Stimulated activated CD8-positive, alpha-beta memory T cell treated with anti-CD3 and anti-CD28 coated beads, Interleukin-4, amount 100 ng/mL, for 48 hours (primary cell): ENCODE data around the gene POLR1E.

Experiments
- DNase-seq: peaks from one replicate; pipeline ENCODE4 v3.0.0-alpha.2; 2020

Gene POLR1E, protein sequence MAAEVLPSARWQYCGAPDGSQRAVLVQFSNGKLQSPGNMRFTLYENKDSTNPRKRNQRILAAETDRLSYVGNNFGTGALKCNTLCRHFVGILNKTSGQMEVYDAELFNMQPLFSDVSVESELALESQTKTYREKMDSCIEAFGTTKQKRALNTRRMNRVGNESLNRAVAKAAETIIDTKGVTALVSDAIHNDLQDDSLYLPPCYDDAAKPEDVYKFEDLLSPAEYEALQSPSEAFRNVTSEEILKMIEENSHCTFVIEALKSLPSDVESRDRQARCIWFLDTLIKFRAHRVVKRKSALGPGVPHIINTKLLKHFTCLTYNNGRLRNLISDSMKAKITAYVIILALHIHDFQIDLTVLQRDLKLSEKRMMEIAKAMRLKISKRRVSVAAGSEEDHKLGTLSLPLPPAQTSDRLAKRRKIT

DNA sequence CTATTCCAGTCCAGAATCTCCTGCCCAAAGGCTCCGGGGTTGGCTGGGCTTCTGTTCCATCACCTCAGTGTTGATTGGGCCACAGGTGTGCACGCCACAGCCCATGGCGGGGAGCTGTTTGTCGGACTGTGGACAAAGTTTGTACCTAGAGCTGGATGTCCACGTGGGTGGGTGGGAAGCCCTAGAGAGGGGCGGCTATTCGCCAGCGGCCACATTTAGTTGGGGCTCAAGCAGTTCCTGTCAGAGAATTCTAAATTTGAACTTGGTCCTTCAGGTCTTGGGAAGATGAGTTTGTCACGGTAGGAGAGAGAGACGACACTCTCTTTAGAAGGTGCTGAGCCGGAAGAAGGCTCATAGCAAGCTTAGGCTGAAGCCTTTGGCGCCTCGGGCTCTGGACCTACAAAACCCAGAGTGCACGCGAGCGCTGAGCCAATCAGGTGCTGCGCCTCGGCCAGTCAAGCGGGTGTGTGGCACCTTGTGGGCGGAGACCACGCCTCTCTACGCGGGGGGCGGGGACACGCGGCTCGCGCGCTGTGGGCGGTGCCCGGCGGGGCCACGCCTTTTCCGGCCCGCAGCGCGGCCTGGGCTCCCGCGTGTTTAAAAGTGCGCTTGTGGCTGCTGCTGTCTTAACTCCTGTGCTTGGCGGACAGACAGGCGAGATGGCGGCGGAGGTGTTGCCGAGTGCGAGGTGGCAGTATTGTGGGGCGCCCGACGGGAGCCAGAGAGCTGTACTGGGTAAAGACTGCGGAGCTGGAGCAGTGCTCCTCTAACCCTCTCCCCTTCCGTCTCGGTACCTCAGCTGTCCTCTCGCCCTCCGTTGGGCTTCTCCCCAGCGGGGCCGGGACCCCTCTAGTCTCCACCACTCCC, at the start of gene POLR1E:
Gene POLR1E, plus strand, starts transcription at position 560 of the 867 bp plus-strand sequence. Its CDS starts 100 bp downstream, at position 660.
- DNase-seq: peak; percentile 98

DNA sequence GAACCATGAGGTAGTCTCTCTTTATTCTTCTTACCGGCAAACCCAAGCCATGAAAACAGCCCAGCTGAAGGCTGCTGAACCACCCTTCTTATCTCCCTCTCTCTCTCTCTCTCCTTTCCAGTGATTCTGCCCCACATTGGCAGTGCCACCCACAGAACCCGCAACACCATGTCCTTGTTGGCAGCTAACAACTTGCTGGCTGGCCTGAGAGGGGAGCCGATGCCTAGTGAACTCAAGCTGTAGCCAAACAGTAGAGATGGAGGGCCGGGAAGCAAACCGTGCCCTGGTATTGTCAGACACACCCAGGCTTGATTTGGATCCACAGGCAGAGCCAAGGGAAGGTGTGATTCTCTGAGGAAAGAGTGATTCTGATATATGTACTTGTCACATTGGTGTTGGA, 49.2 kb upstream of the POLR1E start:
- no peak for DNase-seq

DNA sequence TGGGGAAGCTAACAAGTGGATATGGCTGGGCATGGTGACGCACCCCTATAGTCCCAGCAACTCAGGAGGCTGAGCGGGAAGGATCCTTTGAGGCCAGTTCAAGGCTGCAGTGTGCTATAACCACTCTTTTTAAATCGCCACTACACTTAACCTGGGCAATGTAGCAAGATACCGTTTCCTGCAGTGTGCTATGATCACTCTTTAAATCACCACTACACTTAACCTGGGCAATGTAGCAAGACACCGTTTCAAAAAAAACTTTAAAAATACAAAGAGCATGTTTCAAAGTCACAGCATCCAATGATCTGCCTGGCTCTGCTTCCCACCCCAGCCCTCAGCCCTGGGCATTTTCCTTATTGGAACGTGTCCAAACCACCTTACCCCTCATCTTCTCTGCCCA, 48.7 kb upstream of the POLR1E start:
- DNase-seq: no peak

DNA sequence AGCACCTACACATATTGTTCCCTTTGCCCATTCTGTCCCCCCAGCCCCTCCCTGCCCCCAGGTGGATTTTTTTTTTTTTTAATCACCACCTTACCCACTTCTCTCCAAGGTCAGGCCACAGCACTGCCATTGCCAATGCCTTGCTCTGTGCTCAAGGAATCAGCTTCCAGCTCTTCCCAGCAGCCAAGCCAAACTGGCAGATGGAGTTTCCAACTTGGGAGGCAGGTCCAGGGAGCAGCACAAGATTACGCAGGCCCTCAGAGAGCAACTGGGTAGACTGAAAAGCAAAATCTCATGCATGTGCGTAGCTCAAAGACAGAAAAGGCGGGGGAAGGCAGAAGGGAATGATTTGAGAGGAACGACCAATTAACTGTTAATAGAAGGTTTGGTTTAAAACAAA, 48.1 kb upstream of the POLR1E start:
- no peak for DNase-seq

DNA sequence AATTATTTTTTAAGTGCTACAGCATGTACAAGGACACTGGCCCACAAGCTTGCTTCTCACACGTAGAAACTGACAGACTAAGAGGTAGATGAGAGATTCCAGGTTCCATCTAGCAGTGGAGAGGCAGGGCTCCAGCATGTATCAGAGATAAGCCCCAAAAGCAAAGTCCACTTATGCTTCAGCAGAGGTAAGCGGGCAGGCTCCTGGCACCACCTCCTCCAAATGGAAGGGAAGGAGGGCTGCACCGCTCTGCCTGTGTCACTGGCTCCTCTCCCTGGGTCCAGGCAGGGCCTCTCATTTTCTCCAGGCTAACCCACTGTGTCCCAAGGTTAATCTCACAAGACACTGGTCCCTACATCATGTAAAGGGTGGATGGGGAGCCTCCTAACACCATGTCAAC, 47.4 kb upstream of the POLR1E start:
- no peak for DNase-seq

DNA sequence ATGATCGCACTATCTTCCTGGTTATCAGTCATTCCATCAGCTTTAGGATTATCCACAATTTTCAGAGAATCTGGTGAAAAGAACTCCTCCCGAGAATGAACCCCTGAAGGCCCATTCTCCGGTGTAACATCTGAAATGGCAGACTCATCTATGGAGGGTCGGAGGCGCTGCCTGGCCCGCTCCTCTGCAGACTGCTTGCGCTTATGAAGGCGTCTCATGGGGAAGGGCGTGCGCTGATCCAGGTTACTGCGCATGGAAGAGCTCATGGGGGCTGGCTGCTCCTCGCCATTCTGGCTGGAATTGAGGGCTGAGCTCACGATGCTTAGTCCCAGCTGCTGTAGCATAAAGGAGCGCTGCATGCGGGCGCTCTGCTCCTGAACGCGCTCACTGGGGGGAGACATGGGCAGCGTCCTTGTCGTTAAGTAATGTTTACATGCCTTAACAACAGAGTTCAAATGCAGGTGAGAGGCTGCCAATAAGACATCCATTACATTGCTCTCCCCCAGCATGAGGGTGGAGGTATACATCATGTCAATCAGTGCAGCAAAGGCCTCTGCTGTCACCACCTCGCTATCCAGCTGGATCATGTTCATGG, 43.9 kb upstream of the POLR1E start:
- no peak for DNase-seq

DNA sequence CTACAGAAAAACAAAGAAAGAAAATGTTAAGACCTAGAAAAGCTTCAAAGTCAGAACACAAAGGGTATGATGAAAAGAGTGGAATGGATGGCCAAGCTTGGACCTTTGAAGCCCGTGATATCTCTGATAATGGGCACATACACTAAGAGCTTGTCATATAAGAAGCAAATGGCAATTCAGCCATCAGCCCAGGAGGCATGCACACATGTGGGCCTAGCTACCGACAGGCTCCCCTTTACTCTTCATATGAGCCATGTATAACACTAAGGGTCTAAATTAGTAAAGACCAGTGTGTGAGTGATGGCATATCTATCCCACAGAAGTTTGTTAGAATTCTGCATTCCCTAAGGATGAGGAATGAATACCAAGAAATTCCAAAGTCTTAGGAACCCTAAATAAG, 43.2 kb upstream of the POLR1E start:
- no peak for DNase-seq

DNA sequence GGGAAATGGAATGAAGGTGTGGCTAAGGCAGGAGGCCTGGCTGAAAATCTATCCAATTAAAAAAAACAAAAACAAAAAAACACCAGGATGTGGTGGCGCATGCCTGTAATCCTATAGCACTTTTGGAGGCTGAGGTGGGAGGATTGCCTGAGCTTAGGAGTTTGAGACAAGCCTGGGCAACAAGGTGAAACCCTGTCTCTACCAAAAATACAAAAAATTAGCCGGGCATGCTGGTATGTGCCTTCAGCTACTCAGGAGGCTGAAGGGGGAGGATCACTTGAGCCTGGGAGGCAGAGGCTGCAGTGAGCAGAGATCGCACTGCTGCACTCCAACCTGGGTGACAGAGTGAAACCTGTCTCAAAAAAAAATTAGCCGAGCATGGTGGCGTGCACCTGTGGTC, 42.2 kb upstream of the POLR1E start:
- DNase-seq: no peak

DNA sequence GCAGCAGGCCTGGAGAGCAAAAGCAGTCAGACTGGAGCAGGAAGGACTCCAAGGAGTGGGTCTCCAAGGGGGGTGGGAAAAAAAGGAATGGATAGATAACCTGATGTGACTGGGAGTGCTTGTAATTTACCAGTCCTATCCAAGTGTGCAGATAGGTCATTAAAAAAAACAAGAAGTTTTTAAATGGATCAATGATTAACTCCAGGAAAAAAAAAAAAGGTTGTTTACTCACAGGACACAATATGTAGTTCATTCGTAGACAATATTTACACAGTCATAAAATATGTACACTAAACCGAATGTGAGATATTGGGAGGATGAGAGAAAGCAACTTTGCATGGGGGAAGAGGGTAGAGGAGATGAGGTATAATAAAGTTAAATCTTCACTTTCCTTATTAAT, 40.9 kb upstream of the POLR1E start:
- no peak for DNase-seq

DNA sequence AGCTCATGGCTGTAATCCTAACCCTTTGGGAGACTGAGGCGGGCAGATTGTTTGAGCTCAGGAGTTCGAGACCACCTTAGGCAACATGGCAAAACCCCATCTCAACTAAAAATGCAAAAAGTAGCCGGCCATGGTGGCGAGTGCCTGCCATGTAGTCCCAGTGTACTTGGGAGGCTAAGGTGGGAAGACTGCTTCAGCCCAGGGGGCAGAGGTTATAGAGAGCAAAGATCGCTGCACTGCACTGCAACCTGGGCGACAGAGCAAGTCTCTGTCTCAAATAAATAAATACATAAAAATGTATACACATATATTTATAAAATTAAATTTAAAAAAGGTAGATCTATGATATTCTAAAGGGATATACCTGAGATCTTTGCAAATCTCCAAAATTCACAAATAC, 39.9 kb upstream of the POLR1E start:
- no peak for DNase-seq

DNA sequence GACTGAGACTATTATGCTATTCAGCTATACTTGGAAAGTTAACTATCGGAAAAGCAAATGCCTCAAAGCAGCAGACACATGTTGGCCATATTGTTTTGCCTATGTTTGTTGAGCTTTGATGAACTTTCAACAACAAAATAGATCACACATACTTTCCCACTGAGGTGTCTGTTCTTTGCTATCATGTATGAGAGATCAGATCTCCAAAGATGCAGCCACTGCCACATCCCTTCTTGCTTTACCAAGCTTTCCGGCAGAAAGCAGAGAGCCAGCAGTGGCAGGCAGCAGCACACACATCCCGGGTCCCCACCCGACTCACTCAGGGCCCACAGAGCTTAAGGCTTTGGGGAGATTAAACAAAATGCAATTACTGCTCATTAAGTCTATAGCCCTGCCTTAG, 39.3 kb upstream of the POLR1E start:
- DNase-seq: no peak

DNA sequence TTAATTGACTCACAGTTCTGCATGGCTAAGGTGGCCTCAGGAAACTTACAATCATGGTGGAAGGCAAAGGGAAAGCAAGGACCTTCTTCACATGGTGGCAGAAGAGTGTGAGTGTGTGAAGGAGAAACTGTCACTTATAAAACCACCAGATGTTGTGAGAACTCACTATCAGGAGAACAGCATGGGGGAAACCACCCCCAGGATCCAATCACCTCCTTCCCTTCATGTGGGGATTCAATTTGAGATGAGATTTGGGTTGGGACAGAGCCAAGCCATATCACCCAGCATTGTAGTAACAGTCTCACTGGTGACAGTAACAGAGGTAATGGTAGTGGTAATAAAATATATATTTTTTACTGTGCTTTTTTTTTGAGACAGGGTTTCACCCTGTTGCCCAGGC, 38.6 kb upstream of the POLR1E start:
- DNase-seq: no peak

DNA sequence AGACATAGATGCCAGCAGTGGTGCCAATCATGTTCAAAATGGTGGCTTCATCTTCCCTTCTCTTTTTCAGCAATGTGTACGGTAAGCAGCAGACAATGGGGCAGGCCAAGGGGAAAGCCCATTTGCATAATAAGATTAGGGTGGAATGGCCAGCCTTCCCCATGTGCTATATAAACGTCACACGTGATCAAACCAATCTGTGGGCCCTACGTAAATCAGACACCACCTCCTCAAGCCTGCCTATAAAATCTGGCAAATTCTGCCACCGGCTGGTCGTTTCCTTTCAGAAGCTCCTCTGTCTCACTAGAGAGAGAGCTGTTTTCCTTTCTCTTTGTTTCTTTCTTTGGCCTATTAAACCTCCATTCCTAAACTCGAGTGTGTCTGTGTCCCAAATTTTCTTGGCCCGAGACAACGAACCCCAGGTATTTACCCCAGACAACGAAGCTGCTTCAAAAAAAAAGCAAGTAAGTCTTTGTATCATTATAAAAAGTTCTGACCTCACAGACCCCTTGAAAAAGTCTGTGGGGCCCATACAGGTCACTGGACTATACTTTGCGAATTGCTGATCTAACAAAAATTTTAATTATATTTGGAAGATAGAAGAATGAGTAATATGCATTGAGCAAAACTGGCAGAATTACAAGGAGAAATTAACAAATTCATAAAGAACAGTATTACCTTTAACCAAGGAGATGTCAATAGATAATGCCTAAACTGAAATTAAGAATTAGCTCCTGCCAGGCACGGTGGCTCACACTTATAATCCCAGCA, 35.7 kb upstream of the POLR1E start:
- no peak for DNase-seq

DNA sequence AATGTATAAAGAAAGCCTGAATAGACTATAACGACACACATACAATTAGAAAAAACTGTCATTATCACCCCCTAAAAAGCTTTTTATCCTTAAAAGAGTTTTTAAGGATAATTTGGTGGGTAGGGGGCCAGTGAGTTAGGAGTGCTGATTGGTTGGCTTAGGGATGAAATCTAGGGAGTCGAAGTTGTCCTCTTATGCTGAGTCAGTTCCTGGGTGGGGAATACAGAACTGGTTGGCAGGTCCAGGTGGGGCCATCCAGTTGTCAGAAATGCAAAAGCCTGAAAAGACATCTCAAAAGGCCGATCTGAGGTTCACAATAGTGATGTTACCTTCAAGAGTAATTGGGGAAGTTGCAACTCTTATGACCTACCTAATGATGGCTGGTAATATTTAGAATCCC, 34.1 kb upstream of the POLR1E start:
- DNase-seq: no peak

DNA sequence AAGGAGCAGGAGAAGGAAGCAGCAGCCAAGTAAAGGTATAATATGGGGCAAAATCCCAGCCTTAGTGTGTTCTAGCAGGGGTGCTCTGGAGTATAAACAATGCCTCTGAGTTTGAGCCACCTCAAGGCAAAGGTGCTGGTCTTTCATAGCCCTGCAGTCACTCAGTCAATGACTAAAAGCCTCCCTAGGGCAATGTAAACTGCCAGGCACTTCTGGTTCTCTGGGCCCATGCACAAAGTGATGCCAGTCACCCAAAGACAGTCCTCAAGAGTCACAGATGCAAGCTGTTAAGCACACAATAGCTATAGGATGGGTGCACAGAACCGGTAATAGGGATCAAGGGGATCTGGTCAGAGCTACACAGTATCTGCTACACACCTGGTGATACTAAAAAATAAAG, 33.1 kb upstream of the POLR1E start:
- DNase-seq: no peak

DNA sequence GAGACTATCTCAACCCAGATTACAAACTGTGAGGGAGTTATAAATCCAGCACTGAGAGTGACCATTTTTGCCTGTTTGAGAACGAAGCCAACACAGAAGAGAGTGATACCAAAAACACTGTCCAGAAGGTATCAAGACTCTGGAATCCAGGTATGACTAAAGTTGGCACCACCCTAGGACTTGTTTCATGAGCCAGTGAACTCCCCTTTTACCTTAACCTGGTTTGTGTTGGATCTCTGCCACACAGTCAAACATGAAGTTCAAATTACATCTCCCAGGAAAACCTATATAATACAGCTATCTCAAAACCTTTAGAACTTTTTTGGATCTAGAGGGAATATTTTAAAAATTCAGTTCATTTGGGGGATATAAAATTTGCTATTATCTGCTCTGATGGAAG, 31.9 kb upstream of the POLR1E start:
- DNase-seq: no peak

DNA sequence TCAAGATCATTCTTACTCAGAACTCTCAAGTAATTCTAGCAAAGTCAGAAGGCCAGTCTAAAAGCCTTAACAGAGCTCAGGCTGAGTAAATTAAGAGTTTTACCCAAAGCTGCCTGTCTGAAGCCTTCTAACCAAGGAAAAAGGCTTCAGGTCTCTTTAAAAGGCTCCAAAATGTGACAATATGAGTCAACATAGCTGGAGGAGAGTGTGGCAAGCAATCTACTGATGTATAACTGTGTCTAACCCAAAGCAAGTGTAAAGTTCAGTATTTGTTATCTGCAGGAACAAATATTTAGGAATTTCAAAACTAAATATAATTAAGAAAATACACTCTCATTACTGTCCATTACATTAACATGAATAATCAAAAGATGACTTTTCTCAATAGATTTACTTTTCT, 31.5 kb upstream of the POLR1E start:
- no peak for DNase-seq

DNA sequence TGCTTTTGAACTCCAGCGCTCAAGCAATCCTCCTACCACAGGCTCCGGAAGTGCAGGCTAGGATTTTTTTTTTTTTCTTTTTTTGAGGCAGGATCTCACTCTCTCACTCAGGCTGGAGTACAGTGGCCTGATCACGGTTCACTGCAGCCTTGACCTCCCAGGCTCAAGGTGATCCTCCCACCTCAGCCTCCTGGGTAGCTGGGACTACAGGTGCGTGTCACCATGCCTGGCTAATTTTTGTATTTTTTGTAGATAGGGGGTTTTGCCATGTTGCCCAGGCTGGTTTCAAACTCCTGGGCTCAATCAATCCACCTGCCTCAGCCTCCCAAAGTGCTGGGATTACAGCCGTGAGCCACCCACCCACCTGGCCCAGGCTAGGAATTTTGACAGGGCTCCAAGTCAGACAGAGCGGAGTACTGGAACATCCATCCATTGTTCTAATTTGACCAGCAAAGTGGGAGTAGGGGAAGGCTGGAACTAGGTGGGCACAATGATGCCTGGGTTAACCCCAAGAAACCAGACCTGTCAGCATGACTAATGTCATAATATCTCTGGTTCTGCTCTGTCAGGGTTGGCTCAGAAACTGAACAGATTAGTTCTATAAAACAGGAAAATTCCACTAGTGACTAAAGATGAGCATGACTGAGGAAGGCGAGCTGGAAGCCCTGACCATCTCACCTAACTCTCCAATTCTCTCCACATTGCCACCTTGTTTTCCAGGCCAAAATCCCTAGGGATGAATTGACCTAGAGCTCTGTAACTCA, 29.7 kb upstream of the POLR1E start:
- DNase-seq: no peak

DNA sequence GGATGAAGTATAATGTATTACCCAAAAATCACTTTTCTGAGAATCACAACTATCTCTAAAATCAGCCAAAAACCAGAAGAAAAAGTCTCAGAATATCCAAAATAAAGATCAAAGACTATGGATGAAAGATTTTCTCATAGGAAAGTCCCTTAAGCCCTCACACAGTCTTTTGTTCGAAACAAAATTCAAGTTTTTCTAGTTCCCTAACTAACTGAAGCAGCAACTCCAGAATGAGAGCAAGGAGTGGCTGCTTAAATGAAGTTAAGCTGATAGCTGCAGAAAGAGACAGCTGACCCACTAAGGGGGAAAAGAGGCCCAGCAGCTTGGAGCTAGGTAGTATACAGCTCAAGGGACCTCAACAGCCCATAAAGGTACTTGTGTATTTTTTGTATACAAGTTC, 28.9 kb upstream of the POLR1E start:
- DNase-seq: no peak

DNA sequence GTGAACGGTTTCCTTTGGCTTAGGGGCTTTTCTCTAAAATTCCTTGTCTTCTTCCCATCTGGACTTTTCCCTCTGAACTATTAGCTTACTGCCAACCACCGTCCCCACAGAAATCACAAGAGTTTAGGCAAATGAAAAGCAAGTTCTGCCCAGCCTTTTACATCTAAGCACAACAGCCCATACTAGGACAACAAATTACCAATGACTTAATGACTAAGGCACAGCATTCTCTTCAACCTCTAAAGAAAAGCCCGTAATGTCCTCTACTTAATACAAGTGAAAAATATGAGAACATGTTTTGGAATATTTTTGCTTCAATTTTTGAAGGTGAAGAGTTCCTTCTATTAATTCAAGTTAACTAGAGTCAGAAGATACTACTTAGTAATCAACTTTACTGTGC, 21.7 kb upstream of the POLR1E start:
- no peak for DNase-seq

DNA sequence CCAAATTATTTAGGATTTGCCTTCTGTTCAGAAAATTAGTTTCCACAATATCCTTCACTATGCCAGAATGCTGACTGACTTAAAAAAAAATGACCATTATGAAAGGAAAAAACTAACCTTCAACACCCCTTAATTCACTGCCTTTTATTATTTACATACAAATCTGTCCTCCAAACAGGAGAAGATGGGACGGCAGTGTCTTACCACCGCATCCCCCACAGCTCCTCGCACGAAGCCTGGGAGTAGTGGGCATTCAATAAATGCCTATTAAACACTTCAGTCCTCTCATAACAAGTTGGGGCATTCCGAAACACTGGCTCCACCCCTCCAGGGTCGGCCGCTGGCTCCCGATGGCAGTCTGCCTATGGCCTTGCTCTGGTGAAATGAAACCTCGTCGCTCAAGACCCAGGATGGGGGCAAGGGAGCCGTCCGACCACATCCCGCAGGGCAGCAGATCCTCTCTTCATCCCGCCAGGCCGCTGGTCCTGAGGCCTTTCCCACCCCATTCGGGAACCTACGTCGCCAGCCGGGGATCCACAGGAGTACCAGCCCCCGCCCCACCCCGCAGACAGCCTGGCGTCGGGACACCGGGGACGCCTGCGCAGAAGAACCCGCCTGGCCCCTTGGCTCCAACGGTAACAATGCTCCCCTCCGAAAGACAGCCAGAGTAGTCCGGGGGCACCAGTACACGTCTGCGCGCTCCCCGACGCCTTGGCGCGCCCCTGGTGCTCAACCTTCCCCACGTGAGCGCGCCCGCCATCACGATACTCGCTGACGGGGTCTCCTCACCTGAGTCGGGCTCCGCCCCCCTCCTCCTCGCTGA, 21.1 kb upstream of the POLR1E start:
- no peak for DNase-seq
